ENCODE measurements around the gene GRIK4.
A peak's percentile ranks its signal among the peaks of the same experiment; 100 is the strongest.

Gene GRIK4

GRCh38 chr11:120882175-120882574 is 370.6 kb downstream of the GRIK4 start:
- no peak for DNase-seq (ENCODE audit: low read depth)

GRCh38 chr11:120883404-120884080 is 372.0 kb downstream of the GRIK4 start:
- DNase-seq (ENCODE audit: low read depth): peak; percentile 15

GRCh38 chr11:120884154-120885020 is 372.8 kb downstream of the GRIK4 start:
- no peak for DNase-seq (ENCODE audit: low read depth)

GRCh38 chr11:120890609-120891320 is 379.2 kb downstream of the GRIK4 start:
- no peak for DNase-seq (ENCODE audit: low read depth)

- DNase-seq (ENCODE audit: low read depth): no peak
These were observed 382.1 kb downstream of the GRIK4 start for GRCh38 chr11:120893440-120894201.

- no peak for DNase-seq (ENCODE audit: low read depth)
These were observed 382.8 kb downstream of the GRIK4 start for GRCh38 chr11:120894202-120894985.

GRCh38 chr11:120896687-120897086 is 385.1 kb downstream of the GRIK4 start:
- no peak for DNase-seq (ENCODE audit: low read depth)

- no peak for DNase-seq (ENCODE audit: low read depth)
These were observed 387.0 kb downstream of the GRIK4 start for GRCh38 chr11:120898568-120898967.

GRCh38 chr11:120899720-120900119 is 388.2 kb downstream of the GRIK4 start:
- no peak for DNase-seq (ENCODE audit: low read depth)

- no peak for DNase-seq (ENCODE audit: low read depth)
These were observed 389.1 kb downstream of the GRIK4 start for GRCh38 chr11:120900643-120901042.

GRCh38 chr11:120903686-120904085 is 392.1 kb downstream of the GRIK4 start:
- DNase-seq (ENCODE audit: low read depth): no peak

- no peak for DNase-seq (ENCODE audit: low read depth)
These were observed 392.6 kb downstream of the GRIK4 start for GRCh38 chr11:120904116-120904515.

- no peak for DNase-seq (ENCODE audit: low read depth)
These were observed 395.2 kb downstream of the GRIK4 start for GRCh38 chr11:120906766-120907165.

- DNase-seq (ENCODE audit: low read depth): no peak
These were observed 396.4 kb downstream of the GRIK4 start for GRCh38 chr11:120907971-120908370.

- no peak for DNase-seq (ENCODE audit: low read depth)
These were observed 397.1 kb downstream of the GRIK4 start for GRCh38 chr11:120908461-120909181.

- DNase-seq (ENCODE audit: low read depth): no peak
These were observed 398.3 kb downstream of the GRIK4 start for GRCh38 chr11:120909676-120910416.

- DNase-seq (ENCODE audit: low read depth): no peak
These were observed 400.4 kb downstream of the GRIK4 start for GRCh38 chr11:120911943-120912342.

GRCh38 chr11:120912504-120912903 is 401.0 kb downstream of the GRIK4 start:
- DNase-seq (ENCODE audit: low read depth): no peak

- DNase-seq (ENCODE audit: low read depth): no peak
These were observed 401.4 kb downstream of the GRIK4 start for GRCh38 chr11:120912915-120913314.

- no peak for DNase-seq (ENCODE audit: low read depth)
These were observed 402.5 kb downstream of the GRIK4 start for GRCh38 chr11:120914021-120914420.

Measured in HS-5 (cell line).